GM12875 (cell line): ENCODE results near the gene CD48.

ENCODE experiments used
- H3K4me3 ChIP-seq: one replicate; pipeline ENCODE4 v1.5.1; 2011; ENCODE audit warnings: low read depth, low read length, control low read depth
- CTCF ChIP-seq: IDR thresholded peaks from 2 replicates; pipeline ENCODE4 v1.5.1; 2011; ENCODE audit warnings: low read depth, mild to moderate bottlenecking, control low read depth, inconsistent platforms, low read length, moderate library complexity, borderline replicate concordance; ENCODE audit not compliant: insufficient read depth

The CD48 gene

GRCh38 chr1:160755461-160755860 lies 43.8 kb upstream of the CD48 start:
- no peak overlapping the region for H3K4me3 ChIP-seq
- no peak for TF ChIP-seq CTCF

DNA sequence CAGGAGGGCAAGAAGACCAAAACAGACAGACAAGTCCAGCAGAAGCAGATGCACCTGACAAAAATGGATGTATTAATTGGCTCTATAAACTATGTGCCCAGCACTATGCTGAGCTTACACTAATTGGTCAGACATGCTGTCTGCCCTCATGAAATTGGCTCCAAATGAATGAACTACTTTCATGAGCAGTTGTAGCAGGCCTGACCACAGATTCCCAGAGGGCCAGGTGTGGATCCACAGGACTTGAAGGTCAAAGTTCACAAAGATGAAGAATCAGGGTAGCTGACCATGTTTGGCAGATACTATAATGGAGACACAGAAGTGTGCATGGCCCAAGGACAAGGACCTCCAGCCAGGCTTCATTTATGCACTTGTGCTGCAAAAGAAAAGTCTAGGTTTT lies 42.0 kb upstream of the CD48 start:
- TF ChIP-seq CTCF, result no peak
- H3K4me3 ChIP-seq, result no peak overlapping the region

DNA sequence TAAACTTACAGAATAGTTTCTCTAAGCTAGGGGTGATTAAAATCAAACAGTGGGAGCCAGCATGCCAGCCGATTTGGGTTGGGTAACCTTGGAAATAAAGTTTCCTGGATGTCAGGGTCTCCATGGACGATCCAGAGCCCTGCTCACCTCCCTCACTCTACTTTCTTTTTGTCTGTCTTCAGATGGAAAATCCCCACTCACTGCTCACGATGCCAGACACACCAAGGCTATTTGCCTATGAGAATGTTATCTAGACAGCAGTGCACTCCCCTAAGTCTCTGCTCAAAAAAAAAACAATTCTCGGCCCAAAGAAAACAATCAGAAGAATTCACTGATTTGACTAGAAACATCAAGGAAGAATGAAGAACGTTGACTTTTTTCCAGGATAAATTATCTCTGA lies 41.3 kb upstream of the CD48 start:
- no peak for TF ChIP-seq CTCF

GRCh38 chr1:160752406-160752805 lies 40.8 kb upstream of the CD48 start:
- no peak overlapping the region for H3K4me3 ChIP-seq
- no peak for TF ChIP-seq CTCF

More for the DNA sequence above, 41.3 kb upstream of the CD48 start:
- H3K4me3 ChIP-seq, result no peak overlapping the region

DNA sequence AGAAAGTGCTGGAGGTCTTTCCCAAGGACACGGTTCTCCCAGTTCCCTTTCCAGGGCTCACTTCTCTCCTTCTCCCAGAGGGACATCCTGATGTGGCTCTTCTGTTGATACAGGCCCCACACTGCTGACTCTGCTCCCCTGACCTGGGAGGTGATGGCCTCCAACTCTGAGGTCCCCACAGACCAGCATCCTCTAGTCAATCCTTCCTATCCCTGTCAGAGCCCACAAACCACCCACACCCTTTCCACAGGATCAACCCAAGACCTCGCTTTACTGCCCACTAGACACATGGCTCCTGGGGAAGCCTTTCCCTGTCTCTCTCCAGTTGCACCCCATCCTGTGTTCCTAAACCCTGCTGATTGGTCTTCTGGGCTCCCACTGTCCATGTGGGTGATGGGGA lies 39.0 kb upstream of the CD48 start:
- H3K4me3 ChIP-seq, result no peak overlapping the region
- no peak for TF ChIP-seq CTCF

DNA sequence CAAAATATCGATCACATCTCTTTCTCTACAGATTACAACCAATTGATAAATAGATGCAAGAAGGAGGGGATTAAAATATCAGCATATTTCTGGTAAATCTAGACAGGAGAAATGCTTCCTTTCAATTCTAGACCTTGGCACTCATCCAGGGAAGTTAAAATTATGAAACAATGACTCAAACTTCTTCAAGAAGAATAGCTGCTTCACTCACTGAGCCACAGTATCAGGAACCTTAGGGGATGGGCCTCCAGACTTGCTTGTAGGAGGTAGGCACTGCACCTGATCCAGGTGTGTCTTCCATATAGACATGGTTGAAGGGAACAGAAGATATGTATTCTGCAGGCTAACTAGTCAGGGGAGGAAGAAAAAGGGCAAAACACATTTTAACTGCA lies 37.3 kb upstream of the CD48 start:
- no peak for TF ChIP-seq CTCF
- no peak overlapping the region for H3K4me3 ChIP-seq

DNA sequence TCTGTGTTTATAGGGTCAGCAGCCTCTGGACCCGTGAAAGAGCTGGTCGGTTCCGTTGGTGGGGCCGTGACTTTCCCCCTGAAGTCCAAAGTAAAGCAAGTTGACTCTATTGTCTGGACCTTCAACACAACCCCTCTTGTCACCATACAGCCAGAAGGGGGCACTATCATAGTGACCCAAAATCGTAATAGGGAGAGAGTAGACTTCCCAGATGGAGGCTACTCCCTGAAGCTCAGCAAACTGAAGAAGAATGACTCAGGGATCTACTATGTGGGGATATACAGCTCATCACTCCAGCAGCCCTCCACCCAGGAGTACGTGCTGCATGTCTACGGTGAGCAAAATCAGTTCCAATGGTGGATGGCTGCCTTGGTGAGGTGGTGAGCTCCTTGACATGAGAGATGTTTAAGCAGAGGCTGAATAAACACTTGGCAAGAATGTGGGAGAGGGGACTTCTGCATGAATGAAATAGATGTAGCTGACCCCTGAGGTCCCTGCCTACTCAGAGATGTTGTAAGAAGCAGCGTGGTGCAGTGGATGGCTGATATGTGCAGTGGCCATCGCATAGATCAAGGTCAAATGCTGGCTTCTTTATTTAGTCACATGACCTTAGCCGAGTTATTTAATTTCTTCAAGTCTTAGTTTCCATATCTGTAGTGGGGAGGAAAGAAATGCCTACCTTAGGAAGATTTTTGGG lies 36.7 kb upstream of the CD48 start:
- no peak overlapping the region for H3K4me3 ChIP-seq
- peak; percentile 43; the same call in 1 of the 2 replicates for TF ChIP-seq CTCF
